BLaER1 treated with 17β-estradiol and CSF1 and Interleukin-3, amounts not matched to agents 10 nM and 100 nM (cell line): ENCODE measurements around the gene CSNK1D.

Experiments used
- H3K27ac ChIP-seq, 11 experiments: shearing (Covaris generic); formaldehyde crosslinking; 2 replicates each; pipeline ENCODE4 v1.8.1; 2022
- H3K27me3 ChIP-seq, 11 experiments: shearing (Covaris generic); formaldehyde crosslinking; 2 replicates each; pipeline ENCODE4 v1.8.1; 2022
- H3K36me3 ChIP-seq, 11 experiments: shearing (Covaris generic); formaldehyde crosslinking; 2 replicates each; pipeline ENCODE4 v1.8.1; 2022
- H3K4me1 ChIP-seq, 10 experiments: shearing (Covaris generic); formaldehyde crosslinking; 2 replicates each; pipeline ENCODE4 v1.8.1; 2022
- H3K4me2 ChIP-seq, 11 experiments: shearing (Covaris generic); formaldehyde crosslinking; 2 replicates each; pipeline ENCODE4 v1.8.1; 2022
- H3K4me3 ChIP-seq, 10 experiments: shearing (Covaris generic); formaldehyde crosslinking; 2 replicates each; pipeline ENCODE4 v1.8.1; 2022
- H3K9ac ChIP-seq, 11 experiments: shearing (Covaris generic); formaldehyde crosslinking; 2 replicates each; pipeline ENCODE4 v1.8.1; 2022
- H3K9me3 ChIP-seq, 11 experiments: shearing (Covaris generic); formaldehyde crosslinking; replicated peaks in 1 of 11; 2 replicates each; pipeline ENCODE4 v1.8.1; 2022
- H4K20me1 ChIP-seq, 11 experiments: shearing (Covaris generic); formaldehyde crosslinking; 2 replicates each; pipeline ENCODE4 v1.8.1; 2022
- Cebpa-rat ChIP-seq, 11 experiments: shearing (Covaris generic); IDR thresholded peaks; 2 replicates each; pipeline ENCODE4 v1.8.1; 2022

The CSNK1D gene

GRCh38 chr17:82273327-82274133 lies at the start of gene CSNK1D:
Gene CSNK1D, minus strand, starts transcription at chr17:82273700. Its CDS starts 319 bp downstream, at chr17:82273381.
- Histone ChIP-seq H3K27ac (peak within 1 kb of the TSS; percentile 84 to 99 (median 96)), H3K27me3 (no peaks in the 10 kb centered on the region), H3K4me3 (peak within 1 kb of the TSS; percentile 67 to 80 (median 72)), H3K4me1 (peaks cover 37 to 56% (median 45%) of the 10 kb centered on the region in 10 experiments), H3K36me3 (peaks cover 36 to 40% (median 37%) of the 10 kb centered on the region in 11 experiments), H3K4me2 (peak within 1 kb of the TSS; percentile 84 to 99 (median 92)), H4K20me1 (peaks cover 41 to 46% (median 42%) of the 10 kb centered on the region in 11 experiments), H3K9ac (peak within 1 kb of the TSS; percentile 78 to 98 (median 91)), H3K9me3 (no peaks in the 10 kb centered on the region)
- TF ChIP-seq Cebpa-rat (IDR thresholded peaks at IDR 0.05), result no peak

GRCh38 chr17:82322526-82323453 lies 49.3 kb upstream of the CSNK1D start:
- Histone ChIP-seq H3K4me3 (no peak overlapping the region), H3K9ac (no peak overlapping the region), H3K27me3 (peaks cover 12 to 46% (median 24%) of the 10 kb centered on the region in 11 experiments; a peak in 20 of 22 replicates), H3K4me1 (peaks cover 9 to 49% (median 25%) of the 10 kb centered on the region in 10 experiments; a peak in 19 of 20 replicates), H3K36me3 (no peaks in the 10 kb centered on the region), H3K4me2 (peak overlapping the region in 1 of 11 experiments; percentile 27; a peak in 1 of 22 replicates), H3K9me3 (peaks cover 0 to 21% (median 15%) of the 10 kb centered on the region in 11 experiments; a peak in 14 of 22 replicates), H3K27ac (no peak overlapping the region), H4K20me1 (peaks cover 0 to 25% (median 3%) of the 10 kb centered on the region in 11 experiments; a peak in 9 of 22 replicates)
- no peak for TF ChIP-seq Cebpa-rat (IDR thresholded peaks at IDR 0.05)

- Histone ChIP-seq H3K9me3 (peaks cover 0 to 21% (median 15%) of the 10 kb centered on the region in 11 experiments; a peak in 14 of 22 replicates), H3K27ac (no peak overlapping the region), H3K4me2 (peak overlapping the region in 3 of 11 experiments; percentile 12 to 27 (median 19); a peak in 3 of 22 replicates), H4K20me1 (peaks cover 0 to 25% (median 3%) of the 10 kb centered on the region in 11 experiments; a peak in 9 of 22 replicates), H3K9ac (no peak overlapping the region), H3K4me1 (peaks cover 11 to 53% (median 30%) of the 10 kb centered on the region in 10 experiments; a peak in 19 of 20 replicates), H3K27me3 (peaks cover 18 to 52% (median 31%) of the 10 kb centered on the region in 11 experiments), H3K4me3 (no peak overlapping the region), H3K36me3 (no peaks in the 10 kb centered on the region)
- TF ChIP-seq Cebpa-rat (IDR thresholded peaks at IDR 0.05), result no peak
Observed at GRCh38 chr17:82321947-82322466, 48.5 kb upstream of the CSNK1D start.

GRCh38 chr17:82320956-82321927 lies 47.7 kb upstream of the CSNK1D start:
- H3K9me3 ChIP-seq, result peaks cover 0 to 21% (median 15%) of the 10 kb centered on the region in 11 experiments; a peak in 14 of 22 replicates
- peaks cover 13 to 54% (median 36%) of the 10 kb centered on the region in 10 experiments; a peak in 19 of 20 replicates for H3K4me1 ChIP-seq
- no peak for TF ChIP-seq Cebpa-rat (IDR thresholded peaks at IDR 0.05)
- H3K4me2 ChIP-seq, result peak overlapping the region in 6 of 11 experiments; percentile 12 to 54 (median 22); a peak in 7 of 22 replicates
- H3K27ac ChIP-seq, result no peak overlapping the region
- no peaks in the 10 kb centered on the region for H3K36me3 ChIP-seq
- peaks cover 26 to 59% (median 38%) of the 10 kb centered on the region in 11 experiments for H3K27me3 ChIP-seq
- no peak overlapping the region for H3K9ac ChIP-seq
- no peak overlapping the region for H3K4me3 ChIP-seq
- peaks cover 0 to 30% (median 3%) of the 10 kb centered on the region in 11 experiments; a peak in 9 of 22 replicates for H4K20me1 ChIP-seq

DNA sequence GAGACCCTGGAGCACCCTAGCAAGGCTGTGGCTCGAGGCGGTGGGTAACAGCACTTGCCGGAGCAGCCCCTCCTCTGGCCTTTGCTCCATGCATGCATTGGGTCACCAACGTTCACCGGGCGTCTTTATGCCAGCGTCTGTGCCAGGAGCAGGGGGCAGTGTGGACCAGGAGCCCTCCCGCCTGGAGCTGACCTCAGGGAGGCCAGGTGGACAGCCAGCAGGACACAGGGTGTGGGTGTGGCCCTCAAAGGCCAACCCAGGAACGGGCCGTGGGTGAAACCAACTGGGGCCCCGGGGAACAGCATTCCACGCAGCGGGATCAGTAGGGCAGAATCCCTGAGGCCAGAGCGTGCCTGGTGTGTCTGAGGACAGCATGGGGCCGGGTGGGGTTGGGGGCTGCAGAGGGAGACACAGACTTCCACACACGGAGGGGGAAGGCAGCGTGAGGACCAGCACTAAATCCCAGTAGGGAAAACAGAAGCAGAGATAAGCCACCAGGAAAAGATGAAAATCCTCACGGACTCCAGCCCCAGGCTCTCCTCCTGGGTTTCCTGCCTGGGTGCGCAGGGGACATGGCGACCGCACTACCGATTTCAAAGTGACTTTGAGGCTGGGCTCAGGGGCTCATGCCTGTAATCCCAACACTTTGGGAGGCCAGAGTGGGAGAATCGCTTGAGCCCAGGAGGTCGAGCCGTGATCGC lies 46.8 kb upstream of the CSNK1D start:
- H3K36me3 ChIP-seq, result no peaks in the 10 kb centered on the region
- H3K4me3 ChIP-seq, result no peak overlapping the region
- no peak overlapping the region for H3K9ac ChIP-seq
- peaks cover 36 to 62% (median 46%) of the 10 kb centered on the region in 11 experiments for H3K27me3 ChIP-seq
- TF ChIP-seq Cebpa-rat (IDR thresholded peaks at IDR 0.05), result no peak
- H3K4me1 ChIP-seq, result peaks cover 20 to 54% (median 37%) of the 10 kb centered on the region in 10 experiments; a peak in 19 of 20 replicates
- no peak overlapping the region for H3K27ac ChIP-seq
- H3K9me3 ChIP-seq, result peaks cover 0 to 21% (median 15%) of the 10 kb centered on the region in 11 experiments; a peak in 14 of 22 replicates
- peaks cover 0 to 40% (median 0%) of the 10 kb centered on the region in 11 experiments; a peak in 9 of 22 replicates for H4K20me1 ChIP-seq
- no peak overlapping the region for H3K4me2 ChIP-seq

- Histone ChIP-seq H3K27me3 (peaks cover 33 to 62% (median 52%) of the 10 kb centered on the region in 11 experiments), H3K4me2 (no peak overlapping the region), H3K4me3 (no peak overlapping the region), H3K36me3 (no peaks in the 10 kb centered on the region), H3K9me3 (peaks cover 0 to 21% (median 15%) of the 10 kb centered on the region in 11 experiments; a peak in 14 of 22 replicates), H3K27ac (no peak overlapping the region), H3K4me1 (peaks cover 18 to 54% (median 36%) of the 10 kb centered on the region in 10 experiments; a peak in 19 of 20 replicates), H4K20me1 (peaks cover 0 to 40% (median 0%) of the 10 kb centered on the region in 11 experiments; a peak in 8 of 22 replicates), H3K9ac (no peak overlapping the region)
- no peak for TF ChIP-seq Cebpa-rat (IDR thresholded peaks at IDR 0.05)
Observed at GRCh38 chr17:82319619-82320062, 46.1 kb upstream of the CSNK1D start.
